ENCODE data around the gene KRT80.

KRT80 gene

GRCh38 chr12:52151153-52151836, 40.5 kb downstream of the KRT80 start:
- Histone ChIP-seq H3K27me3 (ENCODE audit: insufficient read depth, low read length) (peaks cover 17% of the 10 kb centered on the region), H2AFZ (ENCODE audit: low read depth, low read length) (no peak overlapping the region), H3K4me3 (ENCODE audit: low read length) (no peak overlapping the region), H3K4me1 (ENCODE audit: insufficient read depth, low read length) (no peaks in the 10 kb centered on the region), H3K36me3 (ENCODE audit: insufficient read depth, low read length) (no peaks in the 10 kb centered on the region), H3K9me3 (ENCODE audit: low read length) (no peaks in the 10 kb centered on the region)

GRCh38 chr12:52149651-52150241, 42.1 kb downstream of the KRT80 start:
- Histone ChIP-seq H3K9me3 (ENCODE audit: low read length) (no peaks in the 10 kb centered on the region), H3K27me3 (ENCODE audit: insufficient read depth, low read length) (peaks cover 17% of the 10 kb centered on the region), H2AFZ (ENCODE audit: low read depth, low read length) (no peak overlapping the region), H3K36me3 (ENCODE audit: insufficient read depth, low read length) (no peaks in the 10 kb centered on the region), H3K4me3 (ENCODE audit: low read length) (no peak overlapping the region), H3K4me1 (ENCODE audit: insufficient read depth, low read length) (no peaks in the 10 kb centered on the region)

DNA sequence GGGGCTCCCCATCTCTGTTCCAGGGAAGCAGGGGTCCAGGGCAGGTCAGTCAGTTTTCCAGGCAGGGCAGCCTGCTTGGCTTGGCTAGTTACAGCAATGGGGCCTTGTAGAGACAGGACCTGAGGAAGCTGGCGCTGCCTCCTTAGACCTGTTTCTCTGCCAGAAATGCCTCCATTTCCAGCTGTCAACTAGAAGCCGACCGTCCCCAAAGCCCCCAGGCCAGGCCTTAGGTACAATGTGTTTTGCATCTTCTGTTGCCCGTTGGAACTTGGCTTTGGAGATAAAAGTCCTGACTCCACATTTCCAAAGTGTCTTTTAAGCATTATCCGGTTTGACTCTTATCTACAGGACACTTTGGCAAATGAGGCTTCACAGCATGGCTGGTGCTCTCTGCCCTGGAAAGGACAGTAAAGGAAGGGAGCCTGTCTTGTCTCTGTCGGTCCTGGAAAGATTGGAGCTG, 42.6 kb downstream of the KRT80 start:
- no peaks in the 10 kb centered on the region for H3K9me3 ChIP-seq (ENCODE audit: low read length)
- peaks cover 17% of the 10 kb centered on the region for H3K27me3 ChIP-seq (ENCODE audit: insufficient read depth, low read length)
- no peak overlapping the region for H3K4me3 ChIP-seq (ENCODE audit: low read length)
- no peaks in the 10 kb centered on the region for H3K36me3 ChIP-seq (ENCODE audit: insufficient read depth, low read length)
- H3K4me1 ChIP-seq (ENCODE audit: insufficient read depth, low read length): no peaks in the 10 kb centered on the region
- H2AFZ ChIP-seq (ENCODE audit: low read depth, low read length): no peak overlapping the region

DNA sequence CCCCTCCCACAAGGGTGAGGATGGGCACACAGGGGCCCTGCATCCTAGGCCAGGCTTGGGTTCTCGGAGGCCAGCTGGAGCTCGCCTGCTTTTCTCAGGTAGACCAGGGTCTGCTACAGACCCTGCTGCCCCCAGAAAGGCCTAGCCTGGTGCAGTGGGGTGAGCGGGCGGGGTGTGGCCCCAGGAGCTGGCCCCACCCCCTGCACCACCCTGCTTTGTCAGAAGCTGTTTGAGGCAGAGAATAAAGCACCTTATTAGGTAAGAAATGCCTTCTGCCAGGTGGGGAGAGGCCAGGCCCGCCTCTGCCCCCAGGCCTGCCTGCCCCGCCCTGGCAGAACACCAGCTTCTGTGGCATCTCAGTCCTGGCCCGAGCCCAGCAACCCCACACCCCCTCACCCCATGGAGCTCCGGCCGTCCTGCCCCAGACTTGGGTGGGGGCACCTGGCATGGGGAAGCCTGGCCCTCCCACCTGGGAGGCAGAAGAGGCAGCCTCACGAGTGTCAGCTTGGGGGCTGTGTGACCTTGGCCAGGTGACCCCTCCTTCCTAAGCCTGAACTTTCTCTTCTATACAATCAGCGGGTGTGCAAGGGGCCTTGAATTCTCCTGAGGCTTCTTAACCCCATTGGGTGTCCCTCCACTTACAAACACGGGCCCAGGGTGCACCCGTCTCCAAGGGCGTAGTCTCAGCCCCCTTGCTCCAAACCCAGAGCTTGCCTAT, 43.2 kb downstream of the KRT80 start:
- no peaks in the 10 kb centered on the region for H3K36me3 ChIP-seq (ENCODE audit: insufficient read depth, low read length)
- H3K4me3 ChIP-seq (ENCODE audit: low read length): no peak overlapping the region
- H2AFZ ChIP-seq (ENCODE audit: low read depth, low read length): no peak overlapping the region
- no peaks in the 10 kb centered on the region for H3K4me1 ChIP-seq (ENCODE audit: insufficient read depth, low read length)
- H3K27me3 ChIP-seq (ENCODE audit: insufficient read depth, low read length): peaks cover 17% of the 10 kb centered on the region
- H3K9me3 ChIP-seq (ENCODE audit: low read length): no peaks in the 10 kb centered on the region

- Histone ChIP-seq H3K4me1 (ENCODE audit: insufficient read depth, low read length) (no peaks in the 10 kb centered on the region), H2AFZ (ENCODE audit: low read depth, low read length) (no peak overlapping the region), H3K9me3 (ENCODE audit: low read length) (no peaks in the 10 kb centered on the region), H3K36me3 (ENCODE audit: insufficient read depth, low read length) (no peaks in the 10 kb centered on the region), H3K4me3 (ENCODE audit: low read length) (no peak overlapping the region), H3K27me3 (ENCODE audit: insufficient read depth, low read length) (peaks cover 13% of the 10 kb centered on the region)
Measured at GRCh38 chr12:52147964-52148463, 43.8 kb downstream of the KRT80 start.

DNA sequence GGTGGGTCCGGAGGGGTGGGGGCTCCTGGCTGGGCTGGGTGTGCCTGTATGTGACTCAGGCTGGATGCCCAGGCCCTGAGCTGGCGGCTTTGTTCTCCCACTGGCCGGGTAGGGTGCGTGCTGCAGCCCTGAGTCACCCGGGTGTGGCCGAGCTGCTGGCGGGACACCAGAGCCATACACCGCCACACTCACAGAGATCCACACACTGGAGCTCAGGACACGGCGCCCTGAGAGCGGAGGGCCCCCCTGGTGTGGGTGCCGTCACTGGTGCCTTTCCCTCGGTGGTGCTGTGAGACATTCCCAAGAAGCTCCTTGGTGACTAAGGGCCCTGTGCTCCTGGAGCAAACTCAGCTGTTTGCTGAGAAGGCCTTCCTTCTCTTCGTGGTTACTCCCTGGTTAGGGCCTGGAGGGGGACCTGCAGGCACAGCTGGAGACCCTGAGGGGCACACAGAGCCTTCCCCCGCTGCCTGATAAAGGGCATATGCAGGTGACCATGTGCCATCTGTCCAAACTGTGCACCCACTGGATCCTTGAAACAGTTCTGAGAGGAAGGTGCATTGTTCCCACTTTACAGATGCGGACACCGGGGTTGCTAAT, 44.3 kb downstream of the KRT80 start:
- no peaks in the 10 kb centered on the region for H3K9me3 ChIP-seq (ENCODE audit: low read length)
- H3K27me3 ChIP-seq (ENCODE audit: insufficient read depth, low read length): peaks cover 8% of the 10 kb centered on the region
- H3K36me3 ChIP-seq (ENCODE audit: insufficient read depth, low read length): no peaks in the 10 kb centered on the region
- no peaks in the 10 kb centered on the region for H3K4me1 ChIP-seq (ENCODE audit: insufficient read depth, low read length)
- no peak overlapping the region for H2AFZ ChIP-seq (ENCODE audit: low read depth, low read length)
- no peak overlapping the region for H3K4me3 ChIP-seq (ENCODE audit: low read length)

GRCh38 chr12:52146822-52147366, 44.9 kb downstream of the KRT80 start:
- H3K4me3 ChIP-seq (ENCODE audit: low read length): no peak overlapping the region
- H3K27me3 ChIP-seq (ENCODE audit: insufficient read depth, low read length): peaks cover 8% of the 10 kb centered on the region
- no peaks in the 10 kb centered on the region for H3K36me3 ChIP-seq (ENCODE audit: insufficient read depth, low read length)
- H3K4me1 ChIP-seq (ENCODE audit: insufficient read depth, low read length): no peaks in the 10 kb centered on the region
- no peak overlapping the region for H2AFZ ChIP-seq (ENCODE audit: low read depth, low read length)
- no peaks in the 10 kb centered on the region for H3K9me3 ChIP-seq (ENCODE audit: low read length)

GRCh38 chr12:52146089-52146821, 45.6 kb downstream of the KRT80 start:
- Histone ChIP-seq H3K4me1 (ENCODE audit: insufficient read depth, low read length) (no peaks in the 10 kb centered on the region), H3K27me3 (ENCODE audit: insufficient read depth, low read length) (peaks cover 5% of the 10 kb centered on the region), H2AFZ (ENCODE audit: low read depth, low read length) (no peak overlapping the region), H3K4me3 (ENCODE audit: low read length) (no peak overlapping the region), H3K9me3 (ENCODE audit: low read length) (no peaks in the 10 kb centered on the region), H3K36me3 (ENCODE audit: insufficient read depth, low read length) (no peaks in the 10 kb centered on the region)

GRCh38 chr12:52145228-52146088, 46.4 kb downstream of the KRT80 start:
- H3K36me3 ChIP-seq (ENCODE audit: insufficient read depth, low read length): no peaks in the 10 kb centered on the region
- no peaks in the 10 kb centered on the region for H3K9me3 ChIP-seq (ENCODE audit: low read length)
- H3K27me3 ChIP-seq (ENCODE audit: insufficient read depth, low read length): peaks cover 2% of the 10 kb centered on the region
- peaks cover 2% of the 10 kb centered on the region for H3K4me1 ChIP-seq (ENCODE audit: insufficient read depth, low read length)
- H2AFZ ChIP-seq (ENCODE audit: low read depth, low read length): no peak overlapping the region
- H3K4me3 ChIP-seq (ENCODE audit: low read length): no peak overlapping the region

DNA sequence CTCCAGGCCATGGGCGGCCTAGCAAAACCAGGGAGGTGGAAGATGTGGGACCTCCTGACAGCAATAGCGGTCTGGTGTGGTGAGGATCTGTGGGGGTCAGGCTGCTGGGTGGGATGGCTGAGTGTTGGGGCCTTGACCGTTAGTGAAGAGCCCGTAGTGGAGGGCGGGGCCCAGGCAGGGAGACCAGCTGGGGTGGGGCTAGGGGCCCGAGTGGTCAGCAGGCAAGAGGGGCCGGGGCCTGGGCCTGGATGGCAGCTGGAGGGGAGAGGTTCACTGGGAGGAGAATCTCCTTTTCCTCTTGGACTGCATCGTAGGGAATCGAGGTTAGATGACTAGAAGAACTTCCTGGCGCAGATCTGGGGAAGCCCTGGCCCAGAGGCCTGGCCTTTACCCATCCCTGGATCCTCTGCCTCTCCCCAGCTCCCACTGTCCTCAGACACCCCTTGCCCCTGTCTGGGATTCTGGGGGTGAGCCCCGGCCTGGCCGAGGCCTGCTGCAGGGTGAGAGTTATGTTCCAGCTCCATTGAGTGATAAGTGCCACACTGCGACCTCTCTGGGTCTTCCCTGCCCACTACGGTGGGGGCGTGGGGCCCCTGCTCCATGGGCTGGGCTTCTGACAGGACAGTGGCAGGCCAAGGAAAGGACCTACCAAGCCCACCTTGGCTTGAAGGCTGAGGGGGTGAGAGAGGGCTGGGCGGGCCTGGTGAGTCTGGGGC, 47.1 kb downstream of the KRT80 start:
- no peaks in the 10 kb centered on the region for H3K36me3 ChIP-seq (ENCODE audit: insufficient read depth, low read length)

GRCh38 chr12:52142431-52142830, 49.4 kb downstream of the KRT80 start:
- H2AFZ ChIP-seq (ENCODE audit: low read depth, low read length): no peak overlapping the region
- H3K36me3 ChIP-seq (ENCODE audit: insufficient read depth, low read length): no peaks in the 10 kb centered on the region
- H3K4me3 ChIP-seq (ENCODE audit: low read length): no peak overlapping the region
- no peaks in the 10 kb centered on the region for H3K27me3 ChIP-seq (ENCODE audit: insufficient read depth, low read length)
- H3K9me3 ChIP-seq (ENCODE audit: low read length): no peaks in the 10 kb centered on the region
- H3K4me1 ChIP-seq (ENCODE audit: insufficient read depth, low read length): peaks cover 5% of the 10 kb centered on the region

More for the DNA sequence above, 47.1 kb downstream of the KRT80 start:
- peaks cover 5% of the 10 kb centered on the region for H3K4me1 ChIP-seq (ENCODE audit: insufficient read depth, low read length)
- no peaks in the 10 kb centered on the region for H3K9me3 ChIP-seq (ENCODE audit: low read length)
- H3K4me3 ChIP-seq (ENCODE audit: low read length): no peak overlapping the region
- peaks cover 1% of the 10 kb centered on the region for H3K27me3 ChIP-seq (ENCODE audit: insufficient read depth, low read length)
- no peak overlapping the region for H2AFZ ChIP-seq (ENCODE audit: low read depth, low read length)
